Peyer's patch (tissue), 4 donors: ENCODE results near the gene B4GALT1. TPM values are rescaled to one million over a fixed set of nuclear protein-coding genes. Genes with fewer than 3 reads are reported as not detected.

ENCODE experiments used
- DNase-seq, 3 donors: peaks; one replicate each; pipeline ENCODE4 v3.0.0-alpha.2; 2017 to 2019
- H3K27ac ChIP-seq, 4 donors: fragments of 200-600 bp; sonication (generic); one replicate each; pipeline ENCODE4 v1.5.1; 2016 to 2019
- H3K27me3 ChIP-seq, 2 donors: fragments of 200-600 bp; sonication (generic); one replicate each; pipeline ENCODE4 v1.5.1; 2019
- H3K36me3 ChIP-seq, 3 donors: fragments of 200-600 bp; sonication (generic); one replicate each; pipeline ENCODE4 v1.5.1; 2016 to 2019
- H3K4me1 ChIP-seq, 4 donors: fragments of 200-600 bp; sonication (generic); one replicate each; pipeline ENCODE4 v1.5.1; 2016 to 2019
- H3K4me3 ChIP-seq, 4 donors: fragments of 200-600 bp; sonication (generic); 1 replicate in 3 of 4; 2 replicates in 1 of 4; pipeline ENCODE4 v1.5.1; 2016 to 2019; ENCODE audit warnings: mild to moderate bottlenecking in 1 of 4
- H3K9me3 ChIP-seq, 4 donors: fragments of 200-600 bp; sonication (generic); one replicate each; pipeline ENCODE4 v1.5.1; 2016 to 2019; ENCODE audit warnings: mild to moderate bottlenecking in 1 of 4
- CTCF ChIP-seq, 6 experiments: fragments of 450-650 bp in 4 of 6; fragments of 200-600 bp in 2 of 6; sonication (generic) in 1 of 6; IDR thresholded peaks; one replicate each; pipeline ENCODE4 v1.5.1; 2017 to 2019; ENCODE audit warnings: antibody characterized with exemption in 6 of 6, mild to moderate bottlenecking in 3 of 6, moderate library complexity in 1 of 6
- POLR2A ChIP-seq, 2 donors: fragments of 450-650 bp; IDR thresholded peaks; one replicate each; pipeline ENCODE4 v1.5.1; 2017; ENCODE audit warnings: antibody characterized with exemption in 2 of 2, mild to moderate bottlenecking in 2 of 2, moderate library complexity in 2 of 2
- total RNA-seq, 4 donors: library from RNA; depleted of rRNA; stranded (reverse); fragments of >200 nt; gene quantifications; one replicate each; pipeline ENCODE4 v1.1.0, GENCODE V29; 2016

The B4GALT1 gene
- total RNA-seq, 4 donors from 2014 or later, result 26.4 to 65.3 (median 44.1) TPM

GRCh38 chr9:33107762-33108161 is 59.4 kb downstream of the B4GALT1 start:
- H3K4me3 ChIP-seq, result no peak overlapping the region
- H3K27ac ChIP-seq, result peak overlapping the region in 2 of 4 donors; percentile 27 to 29
- no peaks in the 10 kb centered on the region for H3K4me1 ChIP-seq
- H3K9me3 ChIP-seq, result no peaks in the 10 kb centered on the region
- TF ChIP-seq POLR2A (IDR thresholded peaks at IDR 0.05) (no peak), CTCF (IDR thresholded peaks at IDR 0.05) (no peak)
- no peaks in the 10 kb centered on the region for H3K27me3 ChIP-seq
- DNase-seq, result no peak
- H3K36me3 ChIP-seq, result peaks cover 0 to 14% (median 0%) of the 10 kb centered on the region in 3 donors

- Histone ChIP-seq H3K4me3 (no peak overlapping the region), H3K36me3 (peaks cover 0 to 7% (median 0%) of the 10 kb centered on the region in 3 donors), H3K9me3 (no peaks in the 10 kb centered on the region), H3K27me3 (no peaks in the 10 kb centered on the region), H3K27ac (peak overlapping the region in 2 of 4 donors; percentile 27 to 29), H3K4me1 (no peaks in the 10 kb centered on the region)
- DNase-seq, result no peak
- TF ChIP-seq POLR2A (IDR thresholded peaks at IDR 0.05), result no peak
- no peak for TF ChIP-seq CTCF (IDR thresholded peaks at IDR 0.05)
These were observed 60.1 kb downstream of the B4GALT1 start for GRCh38 chr9:33106827-33107621.

- peaks cover 0 to under 1% (median 0%) of the 10 kb centered on the region in 3 donors for H3K36me3 ChIP-seq
- H3K27ac ChIP-seq, result peak overlapping the region in 1 of 4 donors; percentile 27
- no peaks in the 10 kb centered on the region for H3K27me3 ChIP-seq
- no peak for DNase-seq
- H3K4me3 ChIP-seq, result no peak overlapping the region
- no peaks in the 10 kb centered on the region for H3K4me1 ChIP-seq
- H3K9me3 ChIP-seq, result no peaks in the 10 kb centered on the region
- TF ChIP-seq POLR2A (IDR thresholded peaks at IDR 0.05) (no peak), CTCF (IDR thresholded peaks at IDR 0.05) (no peak)
These were observed 60.8 kb downstream of the B4GALT1 start for GRCh38 chr9:33106372-33106771.

GRCh38 chr9:33105959-33106358 is 61.2 kb downstream of the B4GALT1 start:
- Histone ChIP-seq H3K4me1 (no peaks in the 10 kb centered on the region), H3K36me3 (no peaks in the 10 kb centered on the region), H3K27me3 (no peaks in the 10 kb centered on the region), H3K9me3 (no peaks in the 10 kb centered on the region), H3K27ac (no peak overlapping the region), H3K4me3 (no peak overlapping the region)
- TF ChIP-seq CTCF (IDR thresholded peaks at IDR 0.05) (no peak), POLR2A (IDR thresholded peaks at IDR 0.05) (no peak)
- no peak for DNase-seq

GRCh38 chr9:33105504-33105903 is 61.6 kb downstream of the B4GALT1 start:
- no peaks in the 10 kb centered on the region for H3K36me3 ChIP-seq
- H3K4me1 ChIP-seq, result no peaks in the 10 kb centered on the region
- no peak overlapping the region for H3K4me3 ChIP-seq
- no peak for DNase-seq
- no peaks in the 10 kb centered on the region for H3K9me3 ChIP-seq
- H3K27ac ChIP-seq, result no peak overlapping the region
- TF ChIP-seq CTCF (IDR thresholded peaks at IDR 0.05) (no peak), POLR2A (IDR thresholded peaks at IDR 0.05) (no peak)
- no peaks in the 10 kb centered on the region for H3K27me3 ChIP-seq
